HFFc6 (cell line): ENCODE data around the gene DCAKD. TPM values are rescaled to one million over a fixed set of nuclear protein-coding genes. Genes with fewer than 3 reads are reported as not detected.

Experiments
- DNase-seq: peaks from one replicate; pipeline ENCODE4 v3.0.0-alpha.2; 2018
- H3K27ac Mint-ChIP-seq: 2 replicates; pipeline ENCODE4 v1.8.0; 2020; ENCODE audit warnings: mild to moderate bottlenecking, mixed read lengths
- H3K27me3 Mint-ChIP-seq: 2 replicates; pipeline ENCODE4 v1.8.0; 2021; ENCODE audit warnings: mild to moderate bottlenecking, moderate library complexity, mixed read lengths; ENCODE audit not compliant: insufficient read depth
- H3K36me3 Mint-ChIP-seq: 2 replicates; pipeline ENCODE4 v1.8.0; 2021; ENCODE audit warnings: low read depth, mixed read lengths
- H3K4me1 Mint-ChIP-seq: 2 replicates; pipeline ENCODE4 v1.8.0; 2020; ENCODE audit warnings: low read depth, mixed read lengths
- H3K4me3 Mint-ChIP-seq: 2 replicates; pipeline ENCODE4 v1.8.0; 2020; ENCODE audit warnings: mild to moderate bottlenecking, moderate library complexity, mixed read lengths
- H3K9me3 Mint-ChIP-seq: 2 replicates; pipeline ENCODE4 v1.8.0; 2020; ENCODE audit warnings: mild to moderate bottlenecking, mixed read lengths
- CTCF ChIP-seq: fragments of 200-600 bp; sonication (generic); IDR thresholded peaks from 2 replicates; pipeline ENCODE4 v1.5.0; 2021; ENCODE audit warnings: antibody characterized with exemption, mild to moderate bottlenecking
- total RNA-seq, 6 experiments: library from RNA; stranded (reverse); fragmentation: NEBNext Ultra II Directional; extraction: Animal tissue kit (Norgen Biotek cat#: 25700); gene quantifications; 2 replicates in 1 of 6; 3 replicates in 5 of 6; pipeline ENCODE4 v1.2.3, GENCODE V29; 2021

DCAKD gene
- total RNA-seq, 6 experiments from 2014 or later, result 34.0 to 38.9 (median 35.8) TPM

- H3K36me3 Mint-ChIP-seq, result no peaks in the 10 kb centered on the region
- peaks cover 30% of the 10 kb centered on the region for H3K27me3 Mint-ChIP-seq
- H3K27ac Mint-ChIP-seq, result no peak overlapping the region
- no peak for TF ChIP-seq CTCF
- H3K4me3 Mint-ChIP-seq, result no peak overlapping the region
- H3K4me1 Mint-ChIP-seq, result no peaks in the 10 kb centered on the region
- no peak for DNase-seq
- no peaks in the 10 kb centered on the region for H3K9me3 Mint-ChIP-seq
Observed at GRCh38 chr17:45005700-45006099, 45.7 kb downstream of the DCAKD start.

GRCh38 chr17:45004388-45004787 lies 47.0 kb downstream of the DCAKD start:
- peaks cover 33% of the 10 kb centered on the region for H3K27me3 Mint-ChIP-seq
- no peak for DNase-seq
- no peak overlapping the region for H3K27ac Mint-ChIP-seq

DNA sequence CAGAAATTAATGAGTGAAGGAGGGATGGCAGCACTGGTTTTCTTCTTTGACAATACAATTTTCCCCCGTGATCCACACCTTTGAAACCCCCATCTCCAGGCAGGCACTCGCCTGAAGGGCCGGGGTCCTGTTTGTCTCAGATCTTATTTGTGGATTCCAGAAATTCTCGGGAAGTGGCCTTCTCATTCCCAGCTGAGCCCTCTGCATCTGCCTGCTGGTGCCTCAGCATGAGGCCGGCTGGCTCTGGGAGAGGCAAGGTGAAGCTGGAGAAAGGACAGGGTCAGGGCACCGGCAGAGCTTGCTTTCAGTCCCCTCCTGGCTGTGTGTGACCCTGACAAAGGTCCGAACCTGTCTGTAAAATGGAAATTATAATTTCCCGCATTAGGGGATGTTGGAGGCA lies 47.6 kb downstream of the DCAKD start:
- no peaks in the 10 kb centered on the region for H3K4me1 Mint-ChIP-seq
- peaks cover 33% of the 10 kb centered on the region for H3K27me3 Mint-ChIP-seq
- DNase-seq, result no peak
- TF ChIP-seq CTCF, result no peak
- H3K36me3 Mint-ChIP-seq, result no peaks in the 10 kb centered on the region
- no peak overlapping the region for H3K27ac Mint-ChIP-seq
- H3K9me3 Mint-ChIP-seq, result peaks cover 9% of the 10 kb centered on the region
- no peak overlapping the region for H3K4me3 Mint-ChIP-seq

More at GRCh38 chr17:45004388-45004787, 47.0 kb downstream of the DCAKD start:
- TF ChIP-seq CTCF, result no peak
- H3K36me3 Mint-ChIP-seq, result no peaks in the 10 kb centered on the region
- H3K9me3 Mint-ChIP-seq, result peaks cover 6% of the 10 kb centered on the region
- no peak overlapping the region for H3K4me3 Mint-ChIP-seq
- H3K4me1 Mint-ChIP-seq, result no peaks in the 10 kb centered on the region

- TF ChIP-seq CTCF, result no peak
- Mint-ChIP-seq H3K9me3 (peaks cover 9% of the 10 kb centered on the region), H3K4me3 (no peak overlapping the region), H3K4me1 (no peaks in the 10 kb centered on the region), H3K27me3 (peaks cover 24% of the 10 kb centered on the region), H3K36me3 (no peaks in the 10 kb centered on the region), H3K27ac (no peak overlapping the region)
- no peak for DNase-seq
Observed at GRCh38 chr17:45001310-45001709, 50.1 kb downstream of the DCAKD start.

DNA sequence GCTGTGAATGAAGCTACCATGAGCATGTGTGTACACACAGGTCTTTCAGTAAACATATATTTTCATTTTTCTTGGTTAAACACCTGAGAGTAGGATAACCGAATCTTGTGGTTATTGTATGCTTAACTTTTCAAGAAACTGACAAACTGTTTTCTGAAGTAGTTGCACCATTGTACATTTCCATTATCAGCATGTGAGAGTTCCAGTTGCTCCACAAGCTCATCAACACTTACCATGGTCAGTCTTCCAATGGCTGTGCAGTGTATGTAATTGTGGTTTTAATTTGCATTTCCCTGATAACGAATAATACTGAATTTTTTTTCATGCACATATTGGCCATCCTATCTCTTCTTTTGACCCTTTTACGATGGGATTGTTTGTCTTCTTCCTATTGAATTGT lies 52.0 kb downstream of the DCAKD start:
- DNase-seq, result no peak
- peaks cover 27% of the 10 kb centered on the region for H3K27me3 Mint-ChIP-seq
- H3K36me3 Mint-ChIP-seq, result no peaks in the 10 kb centered on the region
- peaks cover 9% of the 10 kb centered on the region for H3K9me3 Mint-ChIP-seq
- TF ChIP-seq CTCF, result no peak
- no peak overlapping the region for H3K27ac Mint-ChIP-seq
- no peaks in the 10 kb centered on the region for H3K4me1 Mint-ChIP-seq
- no peak overlapping the region for H3K4me3 Mint-ChIP-seq

DNA sequence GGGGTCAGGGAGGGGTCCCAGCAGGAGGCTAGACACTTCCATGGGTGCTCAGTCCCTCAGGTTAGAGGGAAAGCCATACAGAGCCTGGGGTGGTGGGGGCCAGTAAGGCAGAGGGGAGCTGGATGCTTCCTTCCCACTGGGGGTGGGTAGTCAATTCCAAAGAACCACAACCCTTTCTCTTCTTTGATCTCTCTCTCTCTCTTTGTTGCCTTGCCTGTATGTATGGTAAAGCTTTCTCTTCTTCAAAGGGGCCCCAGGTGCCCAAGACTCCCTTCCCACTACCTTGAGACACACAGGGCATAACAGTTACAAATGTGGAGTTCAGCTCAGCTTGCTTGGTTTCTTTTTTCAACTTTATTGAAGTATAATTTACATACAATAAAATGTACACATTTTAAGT lies 52.8 kb downstream of the DCAKD start:
- no peak for TF ChIP-seq CTCF
- Mint-ChIP-seq H3K36me3 (no peaks in the 10 kb centered on the region), H3K4me1 (no peaks in the 10 kb centered on the region), H3K27me3 (peaks cover 28% of the 10 kb centered on the region), H3K27ac (no peak overlapping the region), H3K4me3 (no peak overlapping the region), H3K9me3 (peaks cover 9% of the 10 kb centered on the region)
- DNase-seq, result no peak
